H1 (cell line): Measurements from ENCODE around the gene ATG7. TPM values are rescaled to one million over a fixed set of nuclear protein-coding genes. Genes with fewer than 3 reads are reported as not detected.

Experiments used
- CBX5 ChIP-seq: fragments of 300-800, 300-1000 bp; sonication (generic); IDR thresholded peaks from 2 replicates; pipeline ENCODE4 v1.7.1; 2016; ENCODE audit warnings: antibody characterized with exemption, low read length, low read depth
- polyA plus RNA-seq, 7 experiments: library from polyadenylated mRNA; depleted of rRNA in 3 of 7; stranded (reverse) in 5 of 7; unstranded in 2 of 7; fragments of >200 nt in 5 of 7; fragments of 200-250 nt in 2 of 7; gene quantifications; 1 replicate in 5 of 7; 2 replicates in 1 of 7; 4 replicates in 1 of 7; pipeline versions ENCODE4 v1.2.1 to v1.2.3, GENCODE V29; 2011 to 2013; ENCODE audit warnings: missing spikeins in 2 of 7, mixed read lengths in 2 of 7
- total RNA-seq: library from RNA; stranded (reverse); fragmentation: NEBNext Ultra II Directional; extraction: Animal tissue kit (Norgen Biotek cat#: 25700); gene quantifications from 2 replicates; pipeline ENCODE4 v1.2.1, GENCODE V29; 2021

Gene ATG7
- total and polyA plus RNA-seq, 2 of the 8 experiments (the other 6 are each of a cell fraction or from before 2014, with no cell fraction given) = 15.0 to 19.1 TPM

DNA sequence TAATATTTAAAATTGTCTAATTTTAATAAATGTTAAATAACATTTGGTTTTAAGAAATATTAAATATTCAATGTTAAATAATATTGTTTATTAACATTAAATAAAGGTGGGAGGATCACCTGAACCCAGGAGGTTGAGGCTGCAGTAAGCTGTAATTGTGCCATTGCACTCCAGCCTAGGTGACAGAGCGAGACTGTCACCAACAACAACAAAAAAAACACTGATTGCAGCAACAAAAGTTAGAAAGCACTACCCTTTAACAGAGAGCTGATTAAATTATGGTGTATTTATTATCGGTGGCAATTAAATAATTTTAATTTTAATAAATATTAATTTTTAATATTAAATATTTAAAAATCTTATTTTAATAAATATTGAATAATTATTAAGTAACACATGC is 152.1 kb downstream of the ATG7 start (continued):
- no peak for TF ChIP-seq CBX5
